Neuron (in vitro differentiated cells): ENCODE results near the gene ATRNL1.

Source experiments
- H2AFZ ChIP-seq: one replicate; pipeline ENCODE4 v1.6.1; 2013; ENCODE audit warnings: low read depth, mild to moderate bottlenecking, inconsistent platforms, low read length, moderate library complexity
- H3K27me3 ChIP-seq: one replicate; pipeline ENCODE4 v1.6.1; 2013; ENCODE audit warnings: low read length; ENCODE audit not compliant: insufficient read depth
- H3K36me3 ChIP-seq: one replicate; pipeline ENCODE4 v1.6.1; 2013; ENCODE audit warnings: low read length; ENCODE audit not compliant: insufficient read depth
- H3K4me1 ChIP-seq: one replicate; pipeline ENCODE4 v1.6.1; 2013; ENCODE audit warnings: low read length; ENCODE audit not compliant: insufficient read depth
- H3K4me3 ChIP-seq: 2 replicates; pipeline ENCODE4 v1.5.1; 2013; ENCODE audit warnings: mild to moderate bottlenecking, low read length, moderate library complexity
- H3K9me3 ChIP-seq: one replicate; pipeline ENCODE4 v1.6.1; 2013; ENCODE audit warnings: low read length

ATRNL1 gene

DNA sequence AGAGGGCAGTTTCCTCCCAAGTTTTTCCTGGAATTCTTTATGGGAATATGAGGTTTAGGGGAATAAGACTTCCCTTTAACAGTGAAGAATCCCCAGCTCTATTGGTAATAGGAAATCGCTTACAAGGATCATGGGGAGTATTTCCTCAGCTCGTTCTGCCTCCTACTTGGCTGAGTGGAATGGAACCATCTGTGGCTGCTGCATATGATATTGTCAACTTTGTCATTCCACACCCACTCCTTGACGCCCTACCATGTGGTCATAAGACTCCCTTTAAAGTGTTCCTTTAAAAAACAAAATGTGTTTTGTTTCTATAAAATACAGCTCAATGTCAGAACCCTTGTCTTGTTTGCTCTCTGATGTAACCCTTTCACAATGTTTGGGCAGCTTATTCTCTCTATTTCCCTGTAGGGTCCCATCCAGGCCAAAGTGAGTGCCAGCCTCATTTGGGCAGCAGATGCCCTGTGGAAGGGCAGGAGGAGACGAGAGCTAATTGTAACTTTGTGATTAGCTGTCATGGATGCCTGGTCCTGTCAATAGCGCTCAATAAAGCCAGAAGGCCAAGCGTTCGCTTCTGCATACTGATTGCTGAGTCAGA is 33.8 kb upstream of the ATRNL1 start:
- no peaks in the 10 kb centered on the region for H3K9me3 ChIP-seq
- H2AFZ ChIP-seq = no peak overlapping the region
- no peak overlapping the region for H3K4me3 ChIP-seq
- H3K4me1 ChIP-seq = peaks cover 9% of the 10 kb centered on the region
- H3K27me3 ChIP-seq = no peaks in the 10 kb centered on the region
- no peaks in the 10 kb centered on the region for H3K36me3 ChIP-seq

DNA sequence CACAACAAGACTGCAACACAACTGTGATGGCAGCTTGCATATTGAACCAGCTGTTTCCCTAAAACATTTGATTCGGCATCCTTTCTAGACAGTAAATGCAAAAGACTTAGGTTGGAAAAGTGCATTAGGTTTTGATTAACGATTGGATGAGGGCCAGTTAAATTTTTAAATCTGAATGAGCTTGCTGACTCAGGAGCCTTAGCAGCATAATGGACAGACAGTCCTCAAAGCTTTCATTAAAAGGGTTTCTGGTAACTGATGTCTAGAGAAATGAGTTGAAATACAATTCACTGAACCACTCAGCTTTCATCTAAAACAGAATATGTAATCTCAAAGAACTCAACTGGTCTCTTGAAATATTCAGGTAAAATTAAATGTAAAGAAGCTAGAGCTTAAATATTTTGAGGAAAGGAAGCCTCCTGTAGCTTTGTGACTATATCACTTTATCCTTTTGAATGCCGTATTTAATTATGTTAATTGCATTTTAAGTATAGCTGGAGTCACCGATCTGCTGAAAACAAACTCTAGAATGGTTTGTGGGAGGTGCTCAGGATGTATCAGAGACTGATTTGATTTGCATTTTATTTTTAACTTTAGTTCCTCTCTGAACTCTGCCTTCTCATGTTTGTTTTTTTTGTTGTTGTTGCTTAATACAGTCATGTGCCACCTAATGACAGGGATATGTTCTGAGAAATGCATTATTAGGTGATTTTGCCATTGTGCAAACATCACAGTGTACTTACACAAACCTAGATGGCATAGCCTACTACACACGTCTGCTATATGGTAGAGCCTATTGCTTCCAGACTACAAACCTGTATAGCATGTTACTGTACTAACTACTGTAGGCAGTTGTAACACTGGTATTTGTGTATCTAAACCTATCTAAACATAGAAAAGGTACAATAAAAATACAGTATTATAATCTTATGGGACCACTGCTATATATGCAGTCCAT is 29.2 kb upstream of the ATRNL1 start:
- no peaks in the 10 kb centered on the region for H3K36me3 ChIP-seq
- no peaks in the 10 kb centered on the region for H3K9me3 ChIP-seq
- H3K4me3 ChIP-seq = no peak overlapping the region
- peaks cover 9% of the 10 kb centered on the region for H3K4me1 ChIP-seq
- no peak overlapping the region for H2AFZ ChIP-seq
- H3K27me3 ChIP-seq = no peaks in the 10 kb centered on the region

DNA sequence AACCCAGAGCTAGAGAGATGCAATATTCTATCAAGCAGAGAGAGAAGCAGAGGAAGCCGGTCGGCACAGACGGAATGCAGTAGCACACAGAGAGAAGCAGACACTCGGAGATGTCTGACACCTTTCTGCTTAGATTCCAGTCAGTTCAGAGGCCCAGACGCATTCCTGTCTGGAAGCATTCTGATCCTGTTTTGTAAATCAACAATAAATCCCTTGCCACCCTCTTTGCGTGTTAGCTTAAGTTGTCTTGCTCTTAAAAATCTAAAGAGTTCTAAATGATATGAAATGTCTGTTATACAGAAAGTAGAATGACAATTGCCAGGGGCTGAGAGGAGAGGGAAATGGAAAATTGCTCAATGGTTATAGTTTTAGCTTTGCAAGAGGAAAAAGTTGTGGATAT is 27.4 kb upstream of the ATRNL1 start:
- no peaks in the 10 kb centered on the region for H3K9me3 ChIP-seq
- H3K36me3 ChIP-seq = no peaks in the 10 kb centered on the region
- no peaks in the 10 kb centered on the region for H3K27me3 ChIP-seq
- H3K4me1 ChIP-seq = peaks cover 7% of the 10 kb centered on the region
- no peak overlapping the region for H2AFZ ChIP-seq
- H3K4me3 ChIP-seq = no peak overlapping the region

DNA sequence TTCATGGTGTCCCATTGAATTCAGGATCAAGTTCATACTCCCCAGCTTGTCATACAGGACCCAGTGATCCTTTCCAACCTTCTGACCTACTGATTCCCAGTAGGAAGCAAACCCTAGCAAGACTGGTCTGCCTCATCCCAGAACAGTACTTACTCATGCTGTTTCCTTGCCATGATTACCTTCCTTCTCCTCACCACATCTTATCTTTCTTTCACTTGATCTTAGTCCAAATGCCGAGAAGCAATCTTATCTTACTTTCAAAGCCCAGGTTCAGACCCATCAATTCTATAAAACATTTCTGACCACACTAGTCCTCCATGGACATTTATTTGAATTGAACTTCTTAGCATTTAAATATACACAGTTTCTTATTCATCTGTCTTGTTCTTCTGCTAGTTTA is 26.6 kb upstream of the ATRNL1 start:
- no peak overlapping the region for H2AFZ ChIP-seq

DNA sequence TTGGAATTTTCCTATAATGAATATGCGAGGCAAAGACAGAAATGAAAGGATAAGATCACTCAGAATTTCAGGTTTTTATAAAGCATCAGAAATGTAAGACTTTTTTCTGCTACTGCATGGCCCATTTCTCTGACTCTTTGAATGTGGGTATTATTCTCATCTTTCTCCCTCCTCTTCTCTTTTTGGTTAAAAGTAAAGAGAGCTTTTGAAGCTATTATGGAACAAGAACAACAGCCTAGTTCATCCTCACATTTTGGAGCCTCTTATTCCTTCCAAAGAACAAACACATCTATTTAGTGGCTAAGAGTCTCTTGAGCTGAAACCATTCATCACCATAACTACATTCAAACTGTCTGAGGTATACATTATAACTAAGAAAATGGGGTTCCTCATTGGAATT is 19.4 kb upstream of the ATRNL1 start:
- no peak overlapping the region for H2AFZ ChIP-seq

More for the DNA sequence above, 26.6 kb upstream of the ATRNL1 start:
- H3K36me3 ChIP-seq = no peaks in the 10 kb centered on the region
- H3K9me3 ChIP-seq = no peaks in the 10 kb centered on the region
- H3K27me3 ChIP-seq = no peaks in the 10 kb centered on the region
- no peak overlapping the region for H3K4me3 ChIP-seq
- peaks cover 7% of the 10 kb centered on the region for H3K4me1 ChIP-seq

DNA sequence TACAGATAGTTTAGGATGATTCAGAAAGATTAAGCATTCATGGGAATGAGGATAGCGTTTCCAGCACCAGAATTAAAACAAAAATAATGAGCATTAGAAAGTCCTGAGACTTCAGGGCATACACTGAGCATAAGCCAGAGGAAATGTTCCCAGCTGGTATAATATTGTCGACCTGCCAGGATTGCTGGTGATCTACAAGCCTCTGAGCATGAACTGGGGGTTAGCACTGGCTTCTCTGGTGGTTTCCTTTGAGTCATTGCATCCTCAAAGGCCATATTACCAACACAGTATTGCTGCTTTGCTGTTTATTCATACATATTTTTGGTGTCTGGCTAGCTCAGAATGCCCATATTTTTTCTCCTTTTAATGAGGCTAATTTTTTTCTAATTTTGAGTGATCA is 10.7 kb upstream of the ATRNL1 start:
- Histone ChIP-seq H3K4me3 (no peak overlapping the region), H3K9me3 (peaks cover 4% of the 10 kb centered on the region), H3K4me1 (no peaks in the 10 kb centered on the region), H2AFZ (no peak overlapping the region), H3K27me3 (no peaks in the 10 kb centered on the region), H3K36me3 (no peaks in the 10 kb centered on the region)

More for the DNA sequence above, 19.4 kb upstream of the ATRNL1 start:
- Histone ChIP-seq H3K9me3 (peaks cover 4% of the 10 kb centered on the region), H3K36me3 (no peaks in the 10 kb centered on the region), H3K4me1 (no peaks in the 10 kb centered on the region), H3K4me3 (no peak overlapping the region), H3K27me3 (peaks cover 4% of the 10 kb centered on the region)

DNA sequence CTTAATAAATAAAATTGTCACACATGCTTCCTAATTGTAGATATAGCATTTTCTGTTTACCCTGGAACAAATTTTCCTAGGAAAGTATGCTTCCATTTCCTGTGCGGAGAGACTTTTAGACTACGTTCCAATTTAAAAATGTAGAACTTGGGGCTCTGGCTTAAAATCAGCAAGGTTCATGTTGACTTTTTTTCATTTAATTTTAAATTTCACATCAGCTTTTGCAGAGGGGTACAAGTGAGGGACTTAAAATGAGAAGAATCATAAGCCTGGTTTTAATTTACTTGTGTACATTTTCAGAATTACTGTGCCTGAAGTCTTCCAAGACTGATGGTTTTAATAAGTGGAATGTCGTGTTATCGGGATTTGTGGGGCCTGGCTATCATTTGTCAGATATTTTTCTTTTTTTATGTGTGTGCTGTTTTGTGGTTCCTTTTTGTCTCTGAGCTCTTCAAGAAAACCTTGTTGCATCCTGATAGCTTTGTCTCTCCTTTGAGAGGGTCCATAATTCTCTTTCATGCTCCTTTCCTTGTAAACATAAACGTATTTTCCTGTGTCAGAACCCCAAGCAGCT is 8.8 kb upstream of the ATRNL1 start:
- Histone ChIP-seq H3K36me3 (no peaks in the 10 kb centered on the region), H3K9me3 (peaks cover 4% of the 10 kb centered on the region), H3K4me3 (no peak overlapping the region), H3K27me3 (no peaks in the 10 kb centered on the region), H2AFZ (no peak overlapping the region), H3K4me1 (no peaks in the 10 kb centered on the region)

DNA sequence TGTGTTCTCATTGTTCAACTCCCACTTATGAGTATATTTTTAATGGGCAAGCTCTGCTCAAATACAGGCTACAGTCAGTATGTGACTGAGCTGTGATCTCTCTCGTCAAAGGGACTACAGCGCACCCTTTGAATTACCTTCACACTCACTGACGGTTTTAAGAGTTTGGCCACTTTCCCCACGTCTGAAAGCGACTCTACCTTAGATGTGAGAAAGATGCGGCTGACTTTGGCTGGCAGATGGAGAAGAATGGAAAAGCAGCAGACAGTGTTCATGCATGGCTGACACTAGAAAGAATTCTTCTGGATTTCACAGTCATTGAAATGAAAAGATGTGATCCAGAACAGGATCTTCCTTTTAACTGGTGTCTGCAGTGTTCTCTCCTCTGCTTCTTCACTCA is 2.0 kb upstream of the ATRNL1 start:
- Histone ChIP-seq H3K27me3 (no peaks in the 10 kb centered on the region), H3K4me1 (peaks cover 23% of the 10 kb centered on the region), H2AFZ (no peak overlapping the region), H3K9me3 (peaks cover 4% of the 10 kb centered on the region), H3K4me3 (no peak overlapping the region), H3K36me3 (no peaks in the 10 kb centered on the region)

DNA sequence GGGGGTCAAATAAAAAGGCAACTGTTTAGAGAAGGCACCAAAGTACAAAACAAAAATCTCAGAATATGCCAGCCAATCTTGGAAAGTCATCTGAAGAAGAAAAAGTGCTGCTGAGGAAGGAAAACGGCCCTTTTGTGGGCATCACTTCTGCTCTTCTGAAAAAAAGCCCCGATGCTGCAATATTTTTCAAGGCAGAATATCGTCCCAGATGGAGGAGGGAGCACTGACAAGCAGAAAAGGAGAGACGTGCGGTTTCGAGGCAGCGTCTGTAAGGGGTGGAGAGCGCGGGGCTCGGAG is 959 bp upstream of the ATRNL1 start:
- Histone ChIP-seq H3K9me3 (no peaks in the 10 kb centered on the region), H2AFZ (peak overlapping the region; percentile 99), H3K36me3 (no peaks in the 10 kb centered on the region), H3K27me3 (no peaks in the 10 kb centered on the region), H3K4me1 (peaks cover 28% of the 10 kb centered on the region), H3K4me3 (peak overlapping the region; percentile 99)

DNA sequence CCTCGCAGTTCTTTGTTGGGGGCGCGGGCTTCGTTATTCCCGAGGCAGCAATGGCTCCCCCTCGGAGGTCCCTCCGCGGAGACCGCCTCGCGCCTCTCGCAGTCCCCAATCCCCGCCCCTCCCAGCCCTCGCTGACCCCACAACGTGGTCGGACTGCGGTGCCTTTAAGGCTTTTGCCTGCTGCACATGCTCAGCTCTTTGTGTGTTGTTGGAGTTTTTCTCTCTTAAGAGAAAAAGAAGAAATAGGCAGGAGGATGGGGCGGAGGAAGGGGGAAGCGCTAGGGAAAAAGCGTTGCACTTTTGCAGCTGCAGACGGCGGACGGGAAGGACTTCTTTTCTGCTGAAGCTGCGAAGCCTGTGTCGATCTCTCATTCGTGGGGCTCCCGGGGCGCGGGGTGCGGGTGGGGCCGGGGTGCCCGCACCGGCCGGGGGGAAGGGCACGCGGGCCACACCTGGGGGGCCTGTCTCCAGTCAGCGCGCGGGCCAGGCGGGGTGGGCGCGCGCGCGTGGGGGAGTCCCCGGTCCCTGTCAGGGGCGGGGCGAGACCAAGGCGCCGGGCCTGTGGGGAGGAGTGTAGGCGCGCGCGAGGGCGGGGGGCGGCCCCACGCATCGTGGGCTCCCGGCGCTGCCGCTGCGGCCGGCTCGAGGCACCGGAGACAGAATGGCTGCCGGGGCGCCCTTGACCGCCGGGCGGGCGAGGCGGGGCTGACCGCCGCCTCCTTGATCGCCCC is 445 bp upstream of the ATRNL1 start:
- H2AFZ ChIP-seq = peak overlapping the region; percentile 99
- no peaks in the 10 kb centered on the region for H3K9me3 ChIP-seq
- H3K4me1 ChIP-seq = peaks cover 28% of the 10 kb centered on the region
- H3K27me3 ChIP-seq = no peaks in the 10 kb centered on the region
- H3K36me3 ChIP-seq = no peaks in the 10 kb centered on the region
- peak overlapping the region; percentile 99 for H3K4me3 ChIP-seq

DNA sequence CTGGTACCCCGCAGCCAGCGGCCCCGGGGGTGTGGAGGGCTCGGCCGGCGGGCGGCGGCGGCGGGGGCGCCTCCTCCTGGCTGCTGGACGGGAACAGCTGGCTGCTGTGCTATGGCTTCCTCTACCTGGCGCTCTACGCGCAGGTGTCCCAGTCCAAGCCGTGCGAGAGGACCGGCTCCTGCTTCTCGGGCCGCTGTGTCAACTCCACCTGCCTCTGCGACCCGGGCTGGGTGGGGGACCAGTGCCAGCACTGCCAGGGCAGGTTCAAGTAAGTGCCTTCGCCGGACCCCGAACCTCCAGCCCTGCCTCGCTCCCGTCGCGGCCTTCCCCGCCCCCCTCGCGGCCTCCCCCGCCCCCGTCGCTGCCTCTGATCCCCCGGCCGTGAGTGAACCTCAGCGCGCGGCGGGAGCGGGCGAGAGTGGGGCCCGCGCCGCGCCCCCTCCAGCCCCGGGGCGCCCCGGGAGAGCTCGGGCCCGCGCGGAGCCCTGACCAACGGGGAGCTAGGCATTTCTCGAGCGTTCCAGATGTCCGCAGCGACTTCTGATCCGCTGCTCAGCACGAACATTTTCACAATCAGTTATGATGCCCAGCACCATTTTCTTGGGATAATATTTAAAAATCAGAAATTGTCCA is 727 bp downstream of the ATRNL1 start:
- peaks cover 28% of the 10 kb centered on the region for H3K4me1 ChIP-seq
- no peaks in the 10 kb centered on the region for H3K9me3 ChIP-seq

DNA sequence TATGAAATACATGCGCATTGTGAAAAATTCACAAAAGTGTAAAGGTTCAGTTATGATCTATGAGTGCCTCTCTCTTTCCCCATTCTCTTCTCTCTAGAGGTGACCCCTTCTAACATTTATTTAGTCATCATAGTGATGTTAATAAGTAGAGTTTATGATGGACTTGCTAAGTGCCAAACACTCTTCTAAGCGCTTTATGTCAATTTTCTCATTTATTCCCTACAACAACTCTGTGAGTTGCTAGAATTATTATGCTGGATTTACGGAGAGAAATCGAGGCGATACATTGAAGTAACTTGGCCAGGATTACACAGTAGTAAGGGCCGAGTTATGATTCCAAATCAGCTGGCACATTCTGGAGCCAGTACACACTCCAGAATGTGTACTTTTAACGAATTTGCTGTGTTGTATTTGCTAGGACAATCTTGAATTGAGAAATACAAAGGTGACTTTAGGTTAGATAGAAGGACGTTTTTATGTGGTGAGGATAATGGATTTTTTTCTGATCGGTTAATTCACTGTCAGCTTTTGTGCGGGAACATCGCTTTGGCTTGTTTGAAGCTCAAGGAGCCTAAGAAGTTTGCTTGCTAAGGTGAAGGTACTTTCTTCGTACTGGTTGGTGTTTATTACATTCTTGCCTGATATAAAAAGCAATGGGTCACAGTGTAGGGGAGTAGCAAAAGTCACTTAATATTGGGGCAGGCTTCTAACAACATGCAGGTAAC is 1.4 kb downstream of the ATRNL1 start:
- Histone ChIP-seq H3K4me3 (peak overlapping the region; percentile 99), H3K4me1 (peaks cover 28% of the 10 kb centered on the region), H3K27me3 (no peaks in the 10 kb centered on the region), H3K36me3 (no peaks in the 10 kb centered on the region), H2AFZ (peak overlapping the region; percentile 99), H3K9me3 (no peaks in the 10 kb centered on the region)

More for the DNA sequence above, 727 bp downstream of the ATRNL1 start:
- H3K36me3 ChIP-seq = no peaks in the 10 kb centered on the region
- H3K4me3 ChIP-seq = peak overlapping the region; percentile 99
- no peaks in the 10 kb centered on the region for H3K27me3 ChIP-seq
- peak overlapping the region; percentile 99 for H2AFZ ChIP-seq
